Measurements from ENCODE around the gene KLK10.

KLK10 gene, protein sequence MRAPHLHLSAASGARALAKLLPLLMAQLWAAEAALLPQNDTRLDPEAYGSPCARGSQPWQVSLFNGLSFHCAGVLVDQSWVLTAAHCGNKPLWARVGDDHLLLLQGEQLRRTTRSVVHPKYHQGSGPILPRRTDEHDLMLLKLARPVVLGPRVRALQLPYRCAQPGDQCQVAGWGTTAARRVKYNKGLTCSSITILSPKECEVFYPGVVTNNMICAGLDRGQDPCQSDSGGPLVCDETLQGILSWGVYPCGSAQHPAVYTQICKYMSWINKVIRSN

DNA sequence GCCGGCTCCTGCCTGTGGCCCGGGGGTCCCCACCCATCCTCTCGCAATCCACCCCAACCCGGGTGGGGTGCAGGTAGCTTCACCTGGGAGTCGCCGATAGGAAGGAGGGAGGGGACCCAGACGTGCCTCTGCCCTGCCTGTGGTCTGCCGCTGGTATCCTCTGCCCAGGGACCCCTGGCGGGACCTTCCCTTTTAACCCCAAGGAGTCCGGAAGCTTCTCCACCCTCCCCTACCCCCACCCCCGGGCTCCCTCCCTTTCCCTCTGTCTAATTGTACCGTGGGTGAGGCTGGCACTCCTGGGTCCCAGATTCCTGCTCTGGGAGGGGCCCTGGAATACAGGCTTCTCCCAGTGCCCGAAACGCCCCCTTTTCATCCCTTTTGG is at the start of gene KLK10:
TSS of gene KLK10 (minus strand) at position 166 of the 382 bp plus-strand sequence. CDS start 579 bp downstream, outside the sequence.
- no peak for DNase-seq

GRCh38 chr19:51066393-51067186 is 47.1 kb upstream of the KLK10 start:
- no peak for DNase-seq

DNA sequence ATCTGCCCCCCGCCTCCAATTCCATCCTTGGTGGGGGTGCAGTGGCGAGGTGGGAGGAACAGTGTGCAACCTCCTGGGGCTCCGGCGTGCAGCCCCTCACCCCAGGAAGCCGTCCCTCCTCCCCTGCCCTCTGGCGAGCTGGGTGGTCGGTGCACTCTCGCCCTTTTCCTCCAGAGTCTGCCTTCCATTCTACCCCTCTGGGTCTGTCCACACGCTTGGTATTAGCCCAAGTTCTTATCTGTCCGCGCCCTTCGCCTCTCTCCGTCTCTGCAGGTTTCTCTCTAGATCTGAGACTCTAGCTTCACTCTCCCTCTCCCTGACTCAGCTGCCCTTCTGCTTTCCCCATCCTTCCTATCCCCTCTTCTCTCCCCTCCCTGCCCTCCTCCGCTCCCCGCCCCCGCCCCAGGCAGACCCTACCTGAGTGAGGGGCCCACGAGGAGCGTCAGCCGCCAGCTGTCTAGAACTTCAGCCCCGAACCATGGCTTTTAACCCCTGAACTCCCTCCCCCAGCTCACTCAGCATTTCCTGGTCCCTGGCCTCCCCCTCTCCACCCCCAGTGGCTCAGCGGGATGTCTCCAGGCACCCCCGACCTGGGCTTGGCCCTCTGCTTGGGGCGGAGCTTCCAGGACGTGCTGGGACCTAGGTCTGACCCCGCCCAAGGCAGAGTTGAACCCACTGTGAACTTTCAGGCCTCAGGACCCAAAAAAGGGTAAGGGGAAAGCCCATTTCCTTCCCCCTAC is 45.9 kb upstream of the KLK10 start:
- DNase-seq = no peak

DNA sequence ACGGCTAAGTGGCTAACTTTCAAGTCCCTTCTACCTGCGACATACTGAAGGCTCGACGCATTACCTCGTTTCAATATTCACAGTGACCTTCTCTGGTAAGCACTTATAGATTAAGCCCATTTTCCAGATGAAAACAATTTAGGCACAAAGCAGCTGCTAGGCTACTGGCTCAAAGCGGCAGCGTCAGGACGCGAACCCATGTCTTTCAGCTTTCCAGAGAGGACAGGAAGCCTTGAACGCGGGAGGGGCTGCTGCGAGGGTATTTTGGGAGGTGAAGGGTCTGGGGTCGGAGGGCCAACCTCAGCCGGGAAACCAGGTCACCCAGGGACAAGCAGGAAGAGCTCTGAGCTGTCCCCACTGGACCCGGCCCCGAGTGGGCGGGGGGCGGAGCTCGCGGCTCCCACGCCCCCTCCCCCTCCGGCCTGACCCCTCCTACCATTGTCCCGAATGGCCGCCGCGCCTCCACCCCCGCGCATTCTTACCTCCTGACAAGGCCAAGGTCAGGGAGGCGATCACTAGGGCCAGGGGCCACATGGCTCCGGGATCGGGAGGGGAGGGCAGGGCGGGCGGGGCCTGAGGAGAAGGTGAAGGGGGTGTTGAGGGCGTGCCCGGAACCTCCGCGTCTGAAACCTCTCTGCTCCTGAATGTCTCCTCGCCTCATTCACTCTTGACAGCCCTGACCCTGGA is 45.2 kb upstream of the KLK10 start, which contains the start of gene KLK13:
TSS of gene KLK13 (minus strand) at position 559 of the 687 bp plus-strand sequence. CDS start at position 534, 25 bp downstream.
- no peak for DNase-seq

GRCh38 chr19:51063664-51064063 is 44.2 kb upstream of the KLK10 start:
- DNase-seq = no peak

DNA sequence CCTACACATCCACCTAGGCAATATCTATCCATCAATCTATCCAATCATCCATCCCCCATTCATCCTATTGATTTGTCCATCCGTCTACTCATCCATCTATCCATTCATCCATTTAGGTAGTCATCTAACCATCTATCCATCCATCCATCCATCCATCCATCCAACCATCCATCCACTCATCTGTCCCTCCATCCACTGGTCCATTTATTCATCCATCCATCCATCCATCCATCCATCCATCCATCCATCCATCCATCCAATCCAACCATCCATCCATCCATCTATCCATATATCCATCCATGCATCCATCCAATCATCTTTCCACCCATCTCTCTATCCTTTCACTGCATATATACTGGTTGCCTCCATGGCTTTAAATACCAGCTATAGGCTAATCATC is 41.5 kb upstream of the KLK10 start:
- no peak for DNase-seq

GRCh38 chr19:51060336-51060735 is 40.8 kb upstream of the KLK10 start:
- no peak for DNase-seq

GRCh38 chr19:51059715-51060114 is 40.2 kb upstream of the KLK10 start:
- no peak for DNase-seq

GRCh38 chr19:51055866-51056265 is 36.4 kb upstream of the KLK10 start:
- DNase-seq = no peak

- no peak for DNase-seq
These were observed 27.5 kb upstream of the KLK10 start for GRCh38 chr19:51047031-51047335.

GRCh38 chr19:51044327-51044726 is 24.8 kb upstream of the KLK10 start:
- DNase-seq = no peak

- DNase-seq = no peak
These were observed 24.0 kb upstream of the KLK10 start for GRCh38 chr19:51043497-51043896.

DNA sequence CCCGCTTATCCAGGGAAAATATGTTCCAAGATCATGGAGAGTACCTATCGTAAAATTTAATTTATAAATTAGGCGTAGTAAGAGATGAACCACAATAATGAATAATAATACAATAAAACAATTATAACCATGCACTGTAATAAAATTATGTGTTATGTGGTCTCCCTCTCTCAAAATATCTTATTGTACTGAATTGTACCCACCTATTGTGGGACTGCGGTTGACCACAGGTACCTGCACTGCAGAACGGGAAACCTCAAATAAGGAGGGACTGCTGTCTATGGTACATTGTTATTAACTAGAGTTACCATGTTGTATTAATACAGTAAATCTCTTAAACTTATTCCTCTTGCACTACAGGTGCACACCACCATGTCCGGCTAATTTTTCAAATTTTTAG is 20.6 kb upstream of the KLK10 start:
- no peak for DNase-seq

DNA sequence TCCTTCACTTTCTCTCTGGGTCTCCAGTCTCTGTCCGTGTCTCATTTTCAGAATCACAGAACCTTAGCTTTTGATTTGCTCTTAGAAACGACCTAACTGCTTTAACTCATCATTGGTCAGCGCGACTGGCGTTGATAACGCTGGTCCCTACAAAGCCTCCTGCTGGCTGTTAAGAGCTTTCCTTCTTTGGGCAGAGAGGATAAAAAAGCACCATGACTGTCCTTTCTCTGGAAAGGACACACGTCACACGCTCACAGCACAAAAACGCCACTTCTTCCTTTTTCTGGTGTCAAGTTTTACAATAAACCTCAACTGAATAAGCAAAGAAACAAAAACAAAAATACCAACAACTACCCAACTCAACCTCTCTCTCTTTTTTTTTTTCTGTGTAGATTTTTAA is 17.0 kb upstream of the KLK10 start:
- no peak for DNase-seq

DNA sequence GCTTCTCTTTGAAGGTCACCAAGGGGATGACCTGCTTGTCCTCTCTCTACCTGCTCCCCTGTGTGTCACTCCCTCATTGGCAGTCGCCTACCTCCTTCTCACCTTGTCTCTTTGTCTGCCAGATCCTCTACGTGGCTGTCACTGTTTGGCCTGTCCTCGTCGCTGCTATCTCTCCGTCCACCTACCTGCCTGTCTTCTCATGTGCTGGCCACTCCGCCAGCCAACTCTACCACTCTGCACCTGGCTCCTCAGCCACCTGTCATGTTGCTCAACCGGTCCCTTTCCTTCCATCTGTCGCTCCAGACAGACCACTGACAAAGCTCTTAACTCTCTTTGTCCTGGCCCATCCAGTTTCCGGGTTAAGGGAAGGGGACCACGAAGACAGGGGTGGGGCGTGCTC is 15.2 kb upstream of the KLK10 start, which contains the start of gene KLK12:
TSS of gene KLK12 (minus strand) at position 299 of the 400 bp plus-strand sequence. CDS start 381 bp downstream, outside the sequence.
- DNase-seq = no peak

- DNase-seq = no peak
These were observed 12.3 kb upstream of the KLK10 start for GRCh38 chr19:51031880-51032225.

DNA sequence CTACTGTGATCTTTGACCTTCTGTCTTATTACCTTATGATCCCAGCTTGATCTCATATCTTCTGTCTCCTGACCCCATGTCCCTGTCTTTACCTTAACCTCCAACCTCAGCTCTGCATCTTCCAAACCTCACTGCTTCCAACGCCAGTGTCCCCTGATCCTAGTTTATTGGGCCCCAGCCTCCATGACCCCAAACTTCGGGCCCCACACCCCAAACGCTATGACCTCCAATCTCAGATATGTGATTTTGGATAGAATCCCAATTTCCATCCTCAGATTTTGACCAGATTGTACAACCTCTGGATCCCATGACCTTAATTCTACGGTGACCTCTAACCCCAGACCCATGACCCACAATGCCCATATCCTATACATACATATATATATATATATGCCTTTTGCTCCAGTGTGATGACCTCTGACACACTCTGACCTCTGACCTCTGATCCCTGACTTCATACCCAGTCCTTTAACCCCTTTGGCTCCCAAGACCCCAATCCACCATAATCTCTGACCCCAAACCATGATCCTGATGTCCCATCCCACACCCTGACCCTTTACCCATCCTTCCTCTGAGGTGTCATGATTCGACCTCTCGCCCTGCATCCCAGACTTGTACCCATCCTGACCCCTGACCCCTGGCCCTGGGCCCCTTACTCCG is 11.8 kb upstream of the KLK10 start:
- no peak for DNase-seq

GRCh38 chr19:51030631-51031030 is 11.1 kb upstream of the KLK10 start:
- no peak for DNase-seq

DNA sequence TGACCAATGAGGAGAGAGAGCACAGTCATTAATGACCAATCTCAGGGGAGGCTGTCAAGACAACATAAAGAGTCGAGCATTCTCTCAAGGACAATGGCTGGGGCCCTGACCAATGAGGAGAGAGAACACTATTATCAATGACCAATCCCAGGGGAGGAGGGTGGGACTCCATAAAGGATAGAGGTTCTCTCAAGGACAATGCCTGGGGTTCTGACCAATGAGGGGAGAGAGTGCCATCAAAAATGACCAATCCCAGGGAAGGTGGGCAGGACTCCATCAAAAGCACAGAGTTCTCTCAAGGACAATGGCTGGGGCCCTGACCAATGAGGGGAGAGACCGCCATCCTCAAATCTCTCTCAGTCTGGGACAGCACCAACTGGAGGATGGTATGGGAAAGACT is 10.2 kb upstream of the KLK10 start:
- DNase-seq = no peak

DNA sequence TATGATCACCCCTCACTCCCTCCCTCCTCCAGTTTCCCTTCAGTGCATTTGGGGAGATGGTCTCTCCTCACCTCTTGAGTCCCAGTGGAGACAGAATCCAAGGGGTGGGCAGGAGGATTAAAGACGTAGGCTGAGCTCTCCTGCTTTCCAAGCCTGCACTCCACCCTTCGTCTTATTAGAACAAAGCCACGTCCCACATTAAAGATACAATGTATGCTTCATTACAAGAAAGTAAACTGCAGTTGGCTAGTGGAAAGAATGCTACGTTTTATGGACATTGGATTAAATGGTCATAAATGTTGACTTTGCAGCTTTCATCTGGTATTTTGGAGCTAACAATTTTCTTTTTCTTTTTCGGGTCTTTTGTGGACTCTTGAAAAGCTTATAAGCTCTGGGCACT is 8.4 kb upstream of the KLK10 start:
- no peak for DNase-seq

DNA sequence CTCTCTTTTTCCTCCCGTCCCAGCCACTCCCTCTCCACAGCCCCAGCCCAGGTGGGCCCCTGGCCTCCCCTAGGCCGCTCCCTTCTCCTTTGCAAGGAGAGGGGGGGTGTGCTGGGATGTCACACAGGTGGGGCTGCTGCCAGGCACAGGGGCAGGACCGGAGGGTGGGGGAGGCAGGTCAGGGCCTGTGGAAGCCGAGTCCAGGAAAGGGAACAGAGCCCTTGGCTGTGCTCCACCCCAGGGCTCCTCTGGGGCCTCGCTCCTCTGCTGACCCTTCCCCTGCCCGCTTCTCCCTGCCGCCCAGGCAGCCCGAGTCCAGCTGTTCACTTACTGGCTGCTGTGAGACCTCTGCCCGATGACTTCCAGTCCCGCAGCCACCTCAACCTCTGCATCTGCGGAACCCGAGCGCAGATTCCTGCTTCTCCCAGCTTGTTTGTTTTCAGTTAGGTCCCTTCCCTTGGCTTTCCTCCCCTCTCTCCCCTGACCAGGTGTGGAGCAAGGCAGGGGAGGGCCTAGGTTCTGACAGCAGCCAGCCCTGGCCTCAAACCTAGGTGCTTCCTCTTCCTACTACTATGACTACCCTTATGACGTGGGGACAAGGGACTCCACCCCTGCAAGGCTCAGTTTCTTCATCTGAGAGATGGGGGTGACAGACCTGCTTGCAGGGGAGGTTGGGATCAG is 7.8 kb upstream of the KLK10 start:
- no peak for DNase-seq

DNA sequence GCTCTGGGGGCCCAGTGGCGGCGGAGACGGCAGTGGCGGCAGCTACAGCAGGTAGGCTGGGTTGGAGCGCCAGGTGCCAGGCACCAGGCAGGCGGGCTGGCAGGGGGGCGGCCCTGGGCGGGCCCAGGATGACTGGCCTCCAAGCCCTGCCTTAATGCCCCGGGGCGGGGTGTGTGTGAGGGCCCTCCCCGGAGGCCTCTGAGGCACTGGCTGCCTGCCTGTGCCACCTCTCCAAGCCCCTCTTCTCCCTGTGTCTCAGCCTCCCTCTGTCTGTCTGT is 7.0 kb upstream of the KLK10 start, which contains the start of gene KLK11:
TSS of gene KLK11 (minus strand) at position 63 of the 278 bp plus-strand sequence. CDS start 985 bp downstream, outside the sequence.
- DNase-seq = no peak

All from activated CD8-positive, alpha-beta memory T cell treated with anti-CD3 and anti-CD28 coated beads, Interleukin-2, amount 50 U/mL, for 48 hours (primary cell).